Stimulated activated memory B cell treated with anti-CD40 and anti-IgM and Interleukin-4, amounts not matched to agents 10 μg/mL and 1 μg/mL and 100 μg/mL, for 72 hours (primary cell): ENCODE measurements around the gene HOXC12.

Source experiments
- ATAC-seq: fragments of 150-1000 bp; cut with Tn5 transposase; 2 replicates; pipeline ENCODE4 v1.10.0; 2021
- H3K27ac Mint-ChIP-seq: one replicate; pipeline ENCODE4 v1.8.0; 2022; ENCODE audit warnings: mild to moderate bottlenecking, mixed read lengths
- H3K27me3 Mint-ChIP-seq: one replicate; pipeline ENCODE4 v1.8.0; 2022; ENCODE audit warnings: mixed read lengths
- H3K36me3 Mint-ChIP-seq: one replicate; pipeline ENCODE4 v1.8.0; 2022; ENCODE audit warnings: mixed read lengths
- H3K4me1 Mint-ChIP-seq: one replicate; pipeline ENCODE4 v1.8.0; 2022; ENCODE audit warnings: mixed read lengths
- H3K4me3 Mint-ChIP-seq: one replicate; pipeline ENCODE4 v1.8.0; 2022; ENCODE audit warnings: mild to moderate bottlenecking, moderate library complexity, mixed read lengths
- H3K9me3 Mint-ChIP-seq: one replicate; pipeline ENCODE4 v1.8.0; 2022; ENCODE audit warnings: mixed read lengths

HOXC12 gene

GRCh38 chr12:53989227-53990113 is 34.8 kb downstream of the HOXC12 start:
- no peak overlapping the region for H3K4me3 Mint-ChIP-seq
- H3K9me3 Mint-ChIP-seq: no peaks in the 10 kb centered on the region
- ATAC-seq: no peak
- peaks cover 47% of the 10 kb centered on the region for H3K4me1 Mint-ChIP-seq
- no peak overlapping the region for H3K27ac Mint-ChIP-seq
- peaks cover 100% of the 10 kb centered on the region for H3K27me3 Mint-ChIP-seq
- no peaks in the 10 kb centered on the region for H3K36me3 Mint-ChIP-seq

GRCh38 chr12:53990311-53991076 is 35.8 kb downstream of the HOXC12 start:
- Mint-ChIP-seq H3K9me3 (no peaks in the 10 kb centered on the region), H3K4me1 (peaks cover 50% of the 10 kb centered on the region), H3K27me3 (peaks cover 100% of the 10 kb centered on the region), H3K36me3 (no peaks in the 10 kb centered on the region), H3K4me3 (no peak overlapping the region), H3K27ac (no peak overlapping the region)
- ATAC-seq: no peak

GRCh38 chr12:53991077-53991460 is 36.4 kb downstream of the HOXC12 start:
- H3K36me3 Mint-ChIP-seq: no peaks in the 10 kb centered on the region
- no peak overlapping the region for H3K27ac Mint-ChIP-seq
- ATAC-seq: no peak
- H3K9me3 Mint-ChIP-seq: no peaks in the 10 kb centered on the region
- peaks cover 100% of the 10 kb centered on the region for H3K27me3 Mint-ChIP-seq
- H3K4me1 Mint-ChIP-seq: peaks cover 52% of the 10 kb centered on the region
- H3K4me3 Mint-ChIP-seq: no peak overlapping the region

- H3K9me3 Mint-ChIP-seq: no peaks in the 10 kb centered on the region
- H3K27me3 Mint-ChIP-seq: peaks cover 100% of the 10 kb centered on the region
- no peak overlapping the region for H3K27ac Mint-ChIP-seq
- peaks cover 58% of the 10 kb centered on the region for H3K4me1 Mint-ChIP-seq
- H3K4me3 Mint-ChIP-seq: no peak overlapping the region
- H3K36me3 Mint-ChIP-seq: no peaks in the 10 kb centered on the region
- no peak for ATAC-seq
Observed at GRCh38 chr12:53992377-53992889, 37.7 kb downstream of the HOXC12 start.

- Mint-ChIP-seq H3K27me3 (peaks cover 100% of the 10 kb centered on the region), H3K4me3 (peak overlapping the region; percentile 63), H3K36me3 (no peaks in the 10 kb centered on the region), H3K27ac (no peak overlapping the region), H3K9me3 (no peaks in the 10 kb centered on the region), H3K4me1 (peaks cover 59% of the 10 kb centered on the region)
- no peak for ATAC-seq
Observed at GRCh38 chr12:53993162-53994008, 38.7 kb downstream of the HOXC12 start.

- peak overlapping the region; percentile 63 for H3K4me3 Mint-ChIP-seq
- ATAC-seq: no peak
Observed at GRCh38 chr12:53994009-53994263, 39.2 kb downstream of the HOXC12 start.

GRCh38 chr12:53994264-53995001 is 39.7 kb downstream of the HOXC12 start:
- Mint-ChIP-seq H3K9me3 (no peaks in the 10 kb centered on the region), H3K27me3 (peaks cover 100% of the 10 kb centered on the region), H3K4me3 (peak overlapping the region; percentile 63), H3K36me3 (no peaks in the 10 kb centered on the region), H3K27ac (no peak overlapping the region), H3K4me1 (peaks cover 49% of the 10 kb centered on the region)
- no peak for ATAC-seq

More at GRCh38 chr12:53994009-53994263, 39.2 kb downstream of the HOXC12 start:
- H3K27me3 Mint-ChIP-seq: peaks cover 100% of the 10 kb centered on the region
- peaks cover 54% of the 10 kb centered on the region for H3K4me1 Mint-ChIP-seq
- H3K27ac Mint-ChIP-seq: no peak overlapping the region
- no peaks in the 10 kb centered on the region for H3K9me3 Mint-ChIP-seq
- no peaks in the 10 kb centered on the region for H3K36me3 Mint-ChIP-seq

GRCh38 chr12:53995002-53995377 is 40.3 kb downstream of the HOXC12 start:
- peak overlapping the region; percentile 63 for H3K27ac Mint-ChIP-seq
- H3K4me1 Mint-ChIP-seq: peaks cover 43% of the 10 kb centered on the region

GRCh38 chr12:53995378-53996239 is 40.9 kb downstream of the HOXC12 start:
- H3K4me3 Mint-ChIP-seq: peak overlapping the region; percentile 89
- H3K36me3 Mint-ChIP-seq: no peaks in the 10 kb centered on the region
- H3K27ac Mint-ChIP-seq: peak overlapping the region; percentile 63
- H3K27me3 Mint-ChIP-seq: peaks cover 98% of the 10 kb centered on the region
- H3K9me3 Mint-ChIP-seq: no peaks in the 10 kb centered on the region
- peaks cover 37% of the 10 kb centered on the region for H3K4me1 Mint-ChIP-seq
- ATAC-seq: no peak

More at GRCh38 chr12:53995002-53995377, 40.3 kb downstream of the HOXC12 start:
- peaks cover 99% of the 10 kb centered on the region for H3K27me3 Mint-ChIP-seq
- peak overlapping the region; percentile 38 for H3K4me3 Mint-ChIP-seq
- H3K36me3 Mint-ChIP-seq: no peaks in the 10 kb centered on the region
- H3K9me3 Mint-ChIP-seq: no peaks in the 10 kb centered on the region
- ATAC-seq: no peak

GRCh38 chr12:53996240-53997203 is 41.8 kb downstream of the HOXC12 start:
- no peak for ATAC-seq
- H3K27ac Mint-ChIP-seq: peak overlapping the region; percentile 63
- peaks cover 36% of the 10 kb centered on the region for H3K4me1 Mint-ChIP-seq

GRCh38 chr12:53997204-53998109 is 42.8 kb downstream of the HOXC12 start:
- Mint-ChIP-seq H3K27me3 (peaks cover 98% of the 10 kb centered on the region), H3K4me3 (no peak overlapping the region), H3K27ac (no peak overlapping the region)

More at GRCh38 chr12:53996240-53997203, 41.8 kb downstream of the HOXC12 start:
- Mint-ChIP-seq H3K9me3 (no peaks in the 10 kb centered on the region), H3K4me3 (peak overlapping the region; percentile 89), H3K36me3 (no peaks in the 10 kb centered on the region), H3K27me3 (peaks cover 98% of the 10 kb centered on the region)

More at GRCh38 chr12:53997204-53998109, 42.8 kb downstream of the HOXC12 start:
- no peaks in the 10 kb centered on the region for H3K9me3 Mint-ChIP-seq
- peaks cover 36% of the 10 kb centered on the region for H3K4me1 Mint-ChIP-seq
- H3K36me3 Mint-ChIP-seq: no peaks in the 10 kb centered on the region
- ATAC-seq: no peak
